Measurements from ENCODE around the gene DSC2. TPM values are rescaled to one million over a fixed set of nuclear protein-coding genes. Genes with fewer than 3 reads are reported as not detected.

DSC2 gene
- total and polyA plus RNA-seq, 2 of the 8 experiments (the other 6 are each of a cell fraction or from before 2014, with no cell fraction given): 4.6 to 39.7 TPM

DNA sequence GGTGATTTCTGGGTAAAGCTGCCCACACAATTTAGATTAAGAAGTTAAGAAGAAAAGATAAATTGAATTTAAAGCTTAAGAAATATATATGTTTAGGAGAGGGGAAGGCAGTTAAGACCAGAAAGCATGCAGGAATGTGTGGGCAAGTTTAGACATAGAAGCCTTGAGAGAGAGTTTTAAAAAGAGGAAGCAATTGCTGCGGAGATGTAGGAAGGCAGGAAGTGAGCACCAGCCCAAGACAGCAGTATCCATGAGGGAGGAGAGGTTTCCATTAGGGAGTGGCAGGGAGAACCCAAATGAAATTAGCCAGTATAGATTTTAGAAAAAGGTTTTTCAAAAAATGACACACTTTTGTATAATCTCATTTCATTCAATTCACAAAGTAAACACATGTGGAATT is 24.3 kb downstream of the DSC2 start:
- no peak overlapping the region for H2AFZ ChIP-seq (ENCODE audit: low read length)
- H2BK20ac ChIP-seq (ENCODE audit: low read length): no peak overlapping the region
- no peak overlapping the region for H3K14ac ChIP-seq (ENCODE audit: insufficient read length)
- ChIA-PET CTCF (ENCODE audit: partially characterized antibody) (no interaction called here), POLR2A (ENCODE audit: partially characterized antibody) (no interaction called here)
- no peak overlapping the region for H3K4me3 ChIP-seq (ENCODE audit: extremely low read depth in 1 of 4, insufficient read depth in 2 of 4, low read depth in 3 of 4, low read length in 4 of 4)
- H2BK12ac ChIP-seq (ENCODE audit: low read depth, low read length): no peak overlapping the region
- no peak overlapping the region for H3K9ac ChIP-seq (replicated peaks in 1 of 4; ENCODE audit: extremely low read depth in 1 of 4, low read depth in 3 of 4, low read length in 3 of 4)
- no peak overlapping the region for H3K56ac ChIP-seq (replicated peaks; ENCODE audit: insufficient read length, low read depth, low read length)
- WGBS, 2 experiments (ENCODE audit: extremely low coverage in 1 of 2, insufficient coverage in 1 of 2, insufficient read length in 1 of 2, insufficient replicate concordance in 2 of 2, low coverage in 1 of 2, low lambda C conversion rate in 2 of 2, missing lambda C conversion rate in 1 of 2): 92% methylated on average over 1 of the region's 1 CpG; no CpG with 5 or more reads in 1 of the 2 experiments
- H3K79me1 ChIP-seq (ENCODE audit: low read depth, low read length): no peaks in the 10 kb centered on the region
- no peak overlapping the region for H3K27ac ChIP-seq (ENCODE audit: low read depth, low read length)
- H3K4me1 ChIP-seq (replicated peaks in 1 of 4; ENCODE audit: control insufficient read depth in 3 of 4, insufficient read depth in 4 of 4, low read length in 3 of 4): no peaks in the 10 kb centered on the region
- H3K36me3 ChIP-seq (ENCODE audit: control insufficient read depth in 2 of 4, insufficient read depth in 4 of 4, low read length in 3 of 4): peaks cover 4 to 46% (median 27%) of the 10 kb centered on the region in 4 experiments; a peak in 7 of 8 replicates
- no peak overlapping the region for H3K23ac ChIP-seq (ENCODE audit: insufficient read length)
- H4K20me1 ChIP-seq (replicated peaks in 1 of 2; ENCODE audit: control insufficient read depth in 1 of 2, insufficient read depth in 2 of 2, low read length in 2 of 2): no peaks in the 10 kb centered on the region
- no peak overlapping the region for H3K18ac ChIP-seq (ENCODE audit: extremely low read depth, low read length)
- DNase-seq (ENCODE audit: low read depth in 1 of 2, low spot score in 2 of 2) (no peak), FAIRE-seq (no peak)
- H3K79me2 ChIP-seq (ENCODE audit: control insufficient read depth in 1 of 2, insufficient read depth in 2 of 2, low read length in 2 of 2): no peaks in the 10 kb centered on the region
- no peak overlapping the region for H2AK5ac ChIP-seq (ENCODE audit: low read depth, low read length)
- H3K4ac ChIP-seq (replicated peaks; ENCODE audit: insufficient read length, low read depth, low read length): no peak overlapping the region
- no peaks in the 10 kb centered on the region for H3K27me3 ChIP-seq (replicated peaks in 1 of 4; ENCODE audit: control insufficient read depth in 3 of 4, extremely low read depth in 1 of 4, insufficient read depth in 3 of 4, low read length in 3 of 4)
- H4K8ac ChIP-seq (ENCODE audit: extremely low read depth, insufficient read depth, low read length): no peak overlapping the region
- H3K23me2 ChIP-seq (ENCODE audit: low read depth, low read length): no peaks in the 10 kb centered on the region; the same call in 1 of the 2 replicates
- no peak overlapping the region for H2BK5ac ChIP-seq (ENCODE audit: low read depth, low read length)
- H2BK120ac ChIP-seq (replicated peaks; ENCODE audit: low read depth, low read length): no peak overlapping the region
- no peak overlapping the region for H2BK15ac ChIP-seq (ENCODE audit: low read length)
- H3K4me2 ChIP-seq (ENCODE audit: insufficient read depth in 1 of 2, low read depth in 2 of 2, low read length in 2 of 2): no peak overlapping the region
- no peaks in the 10 kb centered on the region for H3K9me3 ChIP-seq (ENCODE audit: insufficient read depth in 2 of 2, low read depth in 1 of 2, low read length in 1 of 2)
- no peak overlapping the region for H4K91ac ChIP-seq (replicated peaks; ENCODE audit: insufficient read length, low read length)
- no peak overlapping the region for H4K5ac ChIP-seq (ENCODE audit: insufficient read length, low read depth, low read length)
- TF ChIP-seq SIX5 (IDR thresholded peaks at IDR 0.05; ENCODE audit: low read depth, low read length) (no peak), CHD2 (IDR thresholded peaks at IDR 0.05; ENCODE audit: low read length) (no peak), NANOG (IDR thresholded peaks at IDR 0.05; ENCODE audit: insufficient read depth, low read depth, low read length, poor library complexity, severe bottlenecking) (no peak), GTF2F1 (IDR thresholded peaks at IDR 0.05; ENCODE audit: borderline replicate concordance, low read depth, low read length) (no peak), NRF1 (IDR thresholded peaks at IDR 0.05; ENCODE audit: low read depth, low read length) (no peak), CBX5 (IDR thresholded peaks at IDR 0.05; ENCODE audit: low read depth, low read length) (no peak), EZH2 (IDR thresholded peaks at IDR 0.05; ENCODE audit: low read depth, low read length, severe bottlenecking) (no peak), FOSL1 (IDR thresholded peaks at IDR 0.05; ENCODE audit: insufficient read depth, low read depth, low read length) (no peak), SP2 (IDR thresholded peaks at IDR 0.05; ENCODE audit: low read length) (no peak), TBP (IDR thresholded peaks at IDR 0.05; ENCODE audit: low read depth, low read length) (no peak), HDAC6 (IDR thresholded peaks at IDR 0.05; ENCODE audit: low read depth, low read length) (no peak), RNF2 (IDR thresholded peaks at IDR 0.05; ENCODE audit: borderline replicate concordance, low read depth, low read length, missing control alignments, poor library complexity, severe bottlenecking) (no peak)
- TF ChIP-seq, protein P1, sequence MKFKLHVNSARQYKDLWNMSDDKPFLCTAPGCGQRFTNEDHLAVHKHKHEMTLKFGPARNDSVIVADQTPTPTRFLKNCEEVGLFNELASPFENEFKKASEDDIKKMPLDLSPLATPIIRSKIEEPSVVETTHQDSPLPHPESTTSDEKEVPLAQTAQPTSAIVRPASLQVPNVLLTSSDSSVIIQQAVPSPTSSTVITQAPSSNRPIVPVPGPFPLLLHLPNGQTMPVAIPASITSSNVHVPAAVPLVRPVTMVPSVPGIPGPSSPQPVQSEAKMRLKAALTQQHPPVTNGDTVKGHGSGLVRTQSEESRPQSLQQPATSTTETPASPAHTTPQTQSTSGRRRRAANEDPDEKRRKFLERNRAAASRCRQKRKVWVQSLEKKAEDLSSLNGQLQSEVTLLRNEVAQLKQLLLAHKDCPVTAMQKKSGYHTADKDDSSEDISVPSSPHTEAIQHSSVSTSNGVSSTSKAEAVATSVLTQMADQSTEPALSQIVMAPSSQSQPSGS (IDR thresholded peaks at IDR 0.05; ENCODE audit: low read length): no peak

All from H1 (cell line).